ENCODE measurements around the gene VWC2. TPM values are rescaled to one million over a fixed set of nuclear protein-coding genes. Genes with fewer than 3 reads are reported as not detected.

VWC2 gene
- total RNA-seq, 1 donor from 2014 or later: not detected

DNA sequence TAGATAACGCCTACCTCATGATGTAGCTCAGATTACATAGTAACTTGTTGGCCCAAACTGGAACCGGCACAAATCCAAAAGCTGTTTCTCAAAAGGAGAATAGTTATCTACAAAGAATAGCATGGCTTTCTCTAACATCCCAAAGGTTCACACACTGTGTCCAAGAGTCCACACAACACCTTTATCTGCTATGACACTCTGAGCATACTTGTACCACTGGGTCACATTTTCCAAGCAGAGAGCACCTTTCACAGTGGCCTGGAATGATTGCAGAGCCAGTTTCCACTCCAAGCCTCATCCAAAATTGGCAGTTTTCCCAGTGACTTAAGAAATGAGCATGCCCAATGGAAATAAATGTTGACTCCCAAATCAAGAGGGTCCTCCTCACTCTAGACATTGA is 155.3 kb downstream of the VWC2 start:
- Mint-ChIP-seq H3K27ac (no peak overlapping the region), H3K4me1 (no peaks in the 10 kb centered on the region), H3K36me3 (peaks cover 2% of the 10 kb centered on the region), H3K27me3 (ENCODE audit: insufficient read depth, low read depth) (no peaks in the 10 kb centered on the region), H3K4me3 (no peak overlapping the region), H3K9me3 (peaks cover 18% of the 10 kb centered on the region)
- TF ChIP-seq EZH2 (IDR thresholded peaks at IDR 0.05) (no peak), EZH2phosphoT487 (IDR thresholded peaks at IDR 0.05) (no peak)
- TF ChIP-seq, protein P1, sequence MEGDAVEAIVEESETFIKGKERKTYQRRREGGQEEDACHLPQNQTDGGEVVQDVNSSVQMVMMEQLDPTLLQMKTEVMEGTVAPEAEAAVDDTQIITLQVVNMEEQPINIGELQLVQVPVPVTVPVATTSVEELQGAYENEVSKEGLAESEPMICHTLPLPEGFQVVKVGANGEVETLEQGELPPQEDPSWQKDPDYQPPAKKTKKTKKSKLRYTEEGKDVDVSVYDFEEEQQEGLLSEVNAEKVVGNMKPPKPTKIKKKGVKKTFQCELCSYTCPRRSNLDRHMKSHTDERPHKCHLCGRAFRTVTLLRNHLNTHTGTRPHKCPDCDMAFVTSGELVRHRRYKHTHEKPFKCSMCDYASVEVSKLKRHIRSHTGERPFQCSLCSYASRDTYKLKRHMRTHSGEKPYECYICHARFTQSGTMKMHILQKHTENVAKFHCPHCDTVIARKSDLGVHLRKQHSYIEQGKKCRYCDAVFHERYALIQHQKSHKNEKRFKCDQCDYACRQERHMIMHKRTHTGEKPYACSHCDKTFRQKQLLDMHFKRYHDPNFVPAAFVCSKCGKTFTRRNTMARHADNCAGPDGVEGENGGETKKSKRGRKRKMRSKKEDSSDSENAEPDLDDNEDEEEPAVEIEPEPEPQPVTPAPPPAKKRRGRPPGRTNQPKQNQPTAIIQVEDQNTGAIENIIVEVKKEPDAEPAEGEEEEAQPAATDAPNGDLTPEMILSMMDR (IDR thresholded peaks at IDR 0.05): no peak
- no peaks in the 10 kb centered on the region for H3K79me2 ChIP-seq (ENCODE audit: low read depth)
- no peaks in the 10 kb centered on the region for H4K20me1 ChIP-seq (ENCODE audit: low read depth)
- H3K9ac ChIP-seq: no peak overlapping the region
- no peak overlapping the region for H3K27ac ChIP-seq
- H3K4me2 ChIP-seq: no peak overlapping the region
- no peak for DNase-seq (ENCODE audit: low spot score)
- H3K4me1 ChIP-seq: no peaks in the 10 kb centered on the region
- no peaks in the 10 kb centered on the region for H3K9me3 ChIP-seq (ENCODE audit: low read depth)
- no peaks in the 10 kb centered on the region for H3K36me3 ChIP-seq
- H3K4me3 ChIP-seq: no peak overlapping the region
- no peaks in the 10 kb centered on the region for H3K27me3 ChIP-seq
- H3F3A ChIP-seq (ENCODE audit: low read depth): no peaks in the 10 kb centered on the region
- H2AFZ ChIP-seq (replicated peaks): no peak overlapping the region

DNA sequence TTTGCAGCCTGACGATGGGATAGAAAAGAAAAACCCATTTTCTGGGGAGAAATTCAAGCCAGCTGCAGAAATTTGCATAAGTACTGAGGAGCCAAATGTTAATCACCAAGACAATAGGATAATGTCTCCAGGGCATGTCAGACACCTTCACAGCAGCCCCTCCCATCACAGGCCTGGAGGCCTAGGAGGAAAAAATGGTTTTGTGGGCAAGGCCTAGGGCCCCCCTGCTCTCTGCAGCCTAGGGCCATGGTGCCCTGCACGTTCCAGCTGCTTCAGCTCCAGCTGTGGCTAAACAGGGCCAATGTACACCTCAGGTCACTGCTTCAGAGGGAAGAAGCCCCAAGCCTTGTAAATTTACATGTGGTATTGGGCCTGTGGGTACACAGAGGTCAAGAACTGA is 158.2 kb downstream of the VWC2 start:
- no peaks in the 10 kb centered on the region for H3K9me3 ChIP-seq (ENCODE audit: low read depth)
- Mint-ChIP-seq H3K4me1 (no peaks in the 10 kb centered on the region), H3K9me3 (peaks cover 18% of the 10 kb centered on the region), H3K4me3 (no peak overlapping the region), H3K27me3 (ENCODE audit: insufficient read depth, low read depth) (no peaks in the 10 kb centered on the region), H3K27ac (no peak overlapping the region), H3K36me3 (peaks cover 2% of the 10 kb centered on the region)
- no peak for DNase-seq (ENCODE audit: low spot score)
- H4K20me1 ChIP-seq (ENCODE audit: low read depth): no peaks in the 10 kb centered on the region
- TF ChIP-seq EZH2 (IDR thresholded peaks at IDR 0.05) (no peak), EZH2phosphoT487 (IDR thresholded peaks at IDR 0.05) (no peak)
- TF ChIP-seq, protein P1 (IDR thresholded peaks at IDR 0.05): no peak
- H3K36me3 ChIP-seq: no peaks in the 10 kb centered on the region
- H3K27ac ChIP-seq: no peak overlapping the region
- no peaks in the 10 kb centered on the region for H3K4me1 ChIP-seq
- H3F3A ChIP-seq (ENCODE audit: low read depth): no peaks in the 10 kb centered on the region
- no peaks in the 10 kb centered on the region for H3K27me3 ChIP-seq
- no peaks in the 10 kb centered on the region for H3K79me2 ChIP-seq (ENCODE audit: low read depth)
- no peak overlapping the region for H3K9ac ChIP-seq
- H3K4me3 ChIP-seq: no peak overlapping the region
- H2AFZ ChIP-seq (replicated peaks): no peak overlapping the region
- H3K4me2 ChIP-seq: no peak overlapping the region

DNA sequence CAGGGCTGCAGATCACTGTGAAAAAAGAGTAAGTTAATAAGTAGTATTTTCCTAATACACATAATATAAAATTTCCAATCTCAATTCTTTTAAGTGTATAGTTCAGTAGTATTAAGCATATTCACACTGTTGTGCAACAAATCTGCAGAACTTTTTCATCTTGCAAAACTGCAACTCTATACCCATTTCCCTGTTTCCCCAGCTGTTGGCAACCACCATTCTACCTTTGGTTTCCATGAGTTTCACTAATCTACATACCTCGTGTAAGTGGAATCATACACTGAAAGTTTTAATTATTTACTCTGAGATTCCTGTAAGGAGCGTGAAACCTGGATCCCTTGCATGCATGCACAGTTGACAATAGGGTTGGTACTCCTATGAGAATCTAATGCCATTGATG is 164.2 kb downstream of the VWC2 start:
- H3K27ac Mint-ChIP-seq: no peak overlapping the region
- H3K4me2 ChIP-seq: no peak overlapping the region
- no peak overlapping the region for H3K9ac ChIP-seq
- H3K4me1 ChIP-seq: no peaks in the 10 kb centered on the region
- no peaks in the 10 kb centered on the region for H3K36me3 Mint-ChIP-seq
- no peak for DNase-seq (ENCODE audit: low spot score)
- no peak overlapping the region for H2AFZ ChIP-seq (replicated peaks)
- no peak overlapping the region for H3K4me3 ChIP-seq
- no peaks in the 10 kb centered on the region for H3K9me3 ChIP-seq (ENCODE audit: low read depth)
- no peaks in the 10 kb centered on the region for H3K36me3 ChIP-seq
- peaks cover 10% of the 10 kb centered on the region for H3K9me3 Mint-ChIP-seq
- H3K27me3 ChIP-seq: no peaks in the 10 kb centered on the region
- no peaks in the 10 kb centered on the region for H3K27me3 Mint-ChIP-seq (ENCODE audit: insufficient read depth, low read depth)
- H3K79me2 ChIP-seq (ENCODE audit: low read depth): no peaks in the 10 kb centered on the region
- H3K4me1 Mint-ChIP-seq: no peaks in the 10 kb centered on the region
- no peak overlapping the region for H3K27ac ChIP-seq
- H3K4me3 Mint-ChIP-seq: no peak overlapping the region
- no peaks in the 10 kb centered on the region for H4K20me1 ChIP-seq (ENCODE audit: low read depth)
- H3F3A ChIP-seq (ENCODE audit: low read depth): no peaks in the 10 kb centered on the region
- TF ChIP-seq EZH2phosphoT487 (IDR thresholded peaks at IDR 0.05) (no peak), EZH2 (IDR thresholded peaks at IDR 0.05) (no peak)
- TF ChIP-seq, protein P1 (IDR thresholded peaks at IDR 0.05): no peak

Measured in neural progenitor cell (in vitro differentiated cells).